C4-2B (cell line): Measurements from ENCODE around the gene KCNJ6.

Experiments
- CTCF ChIP-seq: fragments of 450-650 bp; conservative IDR thresholded peaks from 2 replicates; pipeline ENCODE4 v1.5.1; 2017; ENCODE audit warnings: mild to moderate bottlenecking
- ZFX ChIP-seq: fragments of 450-650 bp; IDR thresholded peaks from 2 replicates; pipeline ENCODE4 v1.6.1; 2017

GRCh38 chr21:37607081-37607480 lies 309.2 kb downstream of the KCNJ6 start:
- TF ChIP-seq CTCF (no peak), ZFX (no peak)
